Astrocyte (in vitro differentiated cells and primary cell): ENCODE results near the gene LMX1B.

Experiments used
- CTCF ChIP-seq: IDR thresholded peaks from 2 replicates; pipeline ENCODE4 v1.5.1; 2011; ENCODE audit warnings: low read depth, mild to moderate bottlenecking, inconsistent platforms, low read length, moderate library complexity; ENCODE audit not compliant: insufficient read depth
- EZH2 ChIP-seq: IDR thresholded peaks from 2 replicates; pipeline ENCODE4 v1.6.1; 2012; ENCODE audit warnings: mild to moderate bottlenecking, low read length, inconsistent platforms; ENCODE audit not compliant: insufficient read depth

GRCh38 chr9:126583144-126583760 is 30.5 kb upstream of the LMX1B start:
- TF ChIP-seq CTCF (no peak), EZH2 (no peak)
